Stromal cell of bone marrow (primary cell): Measurements from ENCODE around the gene MT4.
A peak's percentile ranks its signal among the peaks of the same experiment; 100 is the strongest.

Source experiments
- DNase-seq: peaks from one replicate; pipeline ENCODE4 v3.0.0-alpha.2; 2012; ENCODE audit warnings: low read depth

The MT4 gene

DNA sequence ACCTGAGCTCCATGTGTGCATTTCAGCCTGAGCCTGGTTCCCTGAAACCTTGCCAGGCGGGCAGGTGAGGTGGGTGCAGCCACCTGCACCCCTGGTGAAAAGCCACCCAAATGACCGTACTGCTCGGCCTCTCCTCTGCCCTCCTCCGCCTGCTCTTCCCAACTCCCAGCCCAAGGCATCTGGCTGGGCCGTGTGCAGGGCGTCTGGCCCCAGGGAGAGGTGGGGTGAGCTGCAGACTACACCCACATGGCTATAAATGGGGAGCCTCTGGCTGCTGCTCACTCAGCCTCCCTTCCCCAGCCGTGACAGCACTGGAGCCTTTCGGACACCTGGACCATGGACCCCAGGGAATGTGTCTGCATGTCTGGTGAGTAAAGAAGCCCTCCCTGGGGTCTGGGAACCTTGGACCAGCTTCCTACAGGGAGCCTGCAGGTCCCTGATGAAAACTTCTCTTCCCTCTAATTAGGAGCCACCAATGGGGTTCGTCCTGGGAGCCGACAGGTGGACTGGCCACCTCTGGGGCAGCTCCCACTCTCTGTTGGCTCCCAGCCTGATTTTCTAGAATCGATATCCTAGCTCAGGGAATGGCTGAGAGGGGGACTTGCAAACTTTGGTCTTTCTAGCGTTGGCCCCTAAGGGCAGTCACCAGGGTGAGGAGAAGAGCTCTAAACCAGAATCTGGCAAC is at the start of gene MT4:
Gene MT4 (plus strand): TSS at position 281 of the 685 bp plus-strand sequence. CDS start 56 bp downstream, at position 337.
- no peak for DNase-seq

GRCh38 chr16:56515665-56516064 is 49.2 kb upstream of the MT4 start:
- no peak for DNase-seq

DNA sequence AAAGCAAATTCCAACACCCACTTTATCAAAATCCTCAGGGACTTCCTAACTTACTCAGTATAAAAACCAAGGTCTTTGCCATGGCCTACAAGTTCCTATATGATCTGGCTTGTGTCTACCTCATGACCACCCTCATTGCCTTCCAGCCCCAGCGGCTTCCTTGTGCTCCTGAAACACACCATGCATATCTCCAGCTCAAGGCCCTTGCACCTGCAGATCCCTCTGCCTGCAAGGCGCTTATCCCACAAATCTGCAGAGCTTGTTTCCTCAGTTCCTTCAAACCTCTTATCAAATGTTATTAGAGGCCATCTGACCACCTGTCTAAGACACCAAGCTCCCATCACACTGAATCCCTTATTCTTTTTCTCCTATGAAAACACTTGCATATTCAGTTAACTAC is 47.7 kb upstream of the MT4 start:
- DNase-seq = no peak

DNA sequence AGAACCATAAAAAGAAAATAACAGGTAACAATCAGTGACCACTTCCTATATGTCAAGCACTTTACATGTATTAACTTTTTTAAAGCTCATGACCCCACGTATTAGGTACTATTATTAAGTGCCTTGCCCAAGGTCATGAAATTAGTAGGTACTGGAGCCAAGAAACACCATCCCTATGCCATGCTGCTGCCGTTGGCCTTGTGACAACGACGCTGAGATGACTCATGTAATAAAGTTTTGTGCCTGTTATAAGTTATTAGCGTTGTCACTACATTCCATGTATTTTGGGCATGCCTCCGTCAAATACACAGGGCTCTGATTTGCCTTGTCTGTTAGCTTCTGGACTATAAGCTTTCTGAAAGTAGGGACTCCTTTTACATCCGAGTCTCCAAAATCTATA is 46.4 kb upstream of the MT4 start:
- no peak for DNase-seq

DNA sequence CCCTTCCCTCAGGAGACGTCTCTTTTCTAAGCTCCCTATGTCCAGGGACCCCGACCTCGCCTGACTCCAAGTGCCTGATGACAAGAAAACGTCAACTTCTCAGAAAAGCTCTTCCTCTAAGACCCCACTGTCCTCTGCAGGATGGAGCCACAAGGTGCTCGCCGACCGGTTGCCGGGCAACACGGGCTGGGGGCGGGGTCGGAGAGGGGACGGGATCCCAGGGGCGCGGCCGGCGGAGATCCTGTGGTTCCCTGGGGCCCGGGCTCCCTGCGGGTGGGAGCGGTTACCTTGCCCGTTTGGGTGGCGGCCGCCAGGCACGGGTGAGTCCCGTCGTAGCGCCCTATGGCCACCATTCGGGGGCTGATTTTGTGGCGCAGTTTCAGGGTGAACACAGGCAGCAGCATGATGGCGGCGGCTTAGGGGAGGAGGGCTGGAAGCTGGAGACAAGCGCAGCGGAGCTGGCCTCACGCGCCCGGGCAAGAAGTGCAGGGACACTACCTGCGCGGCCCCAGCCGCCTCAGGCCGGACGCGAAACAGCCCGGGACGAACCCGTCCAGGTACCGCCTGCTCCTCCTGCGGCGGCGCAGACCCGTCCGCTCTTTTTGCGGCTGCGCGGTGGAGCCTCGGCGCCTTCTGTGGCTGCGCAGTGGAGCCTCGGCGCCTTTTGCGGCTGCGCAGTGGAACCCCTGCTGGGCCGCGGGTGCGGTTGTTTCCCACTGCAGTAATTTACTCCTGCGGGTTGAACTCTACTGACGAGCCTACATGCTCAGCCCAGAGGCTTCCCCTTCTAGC is 45.2 kb upstream of the MT4 start, which contains the start of gene BBS2:
Gene BBS2 (minus strand): TSS at position 566 of the 792 bp plus-strand sequence. CDS start 162 bp downstream, at position 404.
- peak; percentile 73 for DNase-seq

GRCh38 chr16:56520251-56520577 is 44.7 kb upstream of the MT4 start:
- DNase-seq = no peak

DNA sequence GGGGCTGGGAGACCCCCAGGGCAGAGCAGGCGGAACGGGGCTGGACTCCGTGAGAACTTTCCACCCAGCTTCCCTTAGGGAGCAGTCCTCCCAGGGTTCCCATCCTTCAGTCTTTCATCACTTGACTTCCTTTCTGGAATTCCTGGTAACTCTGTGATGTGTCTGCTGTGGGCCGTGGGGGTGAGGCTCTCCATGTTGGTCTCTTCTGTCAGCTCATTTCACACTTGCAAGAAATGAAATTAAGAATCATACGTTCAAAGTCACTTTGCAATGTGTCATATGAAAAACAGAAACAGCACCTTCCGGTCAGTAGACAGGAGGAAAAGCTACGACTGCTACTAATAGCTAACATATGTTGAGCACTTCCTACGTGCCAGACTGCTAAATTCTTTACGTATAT is 39.6 kb upstream of the MT4 start:
- DNase-seq = no peak

GRCh38 chr16:56530872-56531271 is 34.0 kb upstream of the MT4 start:
- DNase-seq = no peak

- no peak for DNase-seq
Measured at GRCh38 chr16:56532714-56533113, 32.2 kb upstream of the MT4 start.

DNA sequence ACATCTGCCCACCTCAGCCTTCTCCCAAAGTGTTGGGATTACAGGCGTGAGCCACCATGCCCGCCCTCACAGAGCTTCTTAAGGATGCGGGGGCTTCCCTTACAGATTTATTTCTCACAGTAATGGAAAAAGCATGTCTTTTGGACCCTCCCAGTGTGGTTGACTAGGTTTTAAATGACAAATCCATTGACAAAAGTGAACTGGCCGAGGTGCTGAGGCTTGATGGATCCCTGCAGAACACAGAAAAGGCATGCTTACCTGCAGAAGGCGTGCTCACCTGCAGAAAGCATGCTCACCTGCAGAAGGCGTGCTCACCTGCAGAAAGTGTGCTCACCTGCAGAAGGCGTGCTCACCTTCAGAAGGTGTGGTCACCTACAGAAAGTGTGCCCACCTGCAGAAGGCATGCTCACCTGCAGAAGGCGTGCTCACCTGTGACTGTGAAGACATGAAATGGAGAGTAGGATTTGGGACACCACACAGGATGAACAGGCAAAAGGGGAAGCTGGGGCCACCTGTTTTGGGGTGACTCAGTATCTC is 30.0 kb upstream of the MT4 start:
- DNase-seq = no peak

DNA sequence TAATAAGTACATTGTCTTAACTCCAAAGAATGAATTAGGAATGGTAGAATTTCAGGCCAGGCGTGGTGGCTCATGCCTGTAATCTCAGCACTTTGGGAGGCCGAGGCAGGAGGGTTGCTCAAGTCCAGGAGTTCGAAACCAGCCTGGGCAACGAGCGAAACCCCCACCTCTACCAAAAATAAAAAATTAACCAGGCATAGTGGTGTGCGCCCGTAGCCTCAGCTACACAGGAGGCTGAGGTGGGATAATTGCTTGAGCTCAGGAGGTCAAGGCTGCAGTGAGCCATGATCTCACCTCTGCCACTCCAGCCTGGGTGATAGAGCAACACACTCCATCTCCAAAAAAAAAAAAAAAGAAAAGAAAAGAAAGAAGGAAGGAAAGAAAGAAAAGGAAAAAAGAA is 26.5 kb upstream of the MT4 start:
- no peak for DNase-seq

DNA sequence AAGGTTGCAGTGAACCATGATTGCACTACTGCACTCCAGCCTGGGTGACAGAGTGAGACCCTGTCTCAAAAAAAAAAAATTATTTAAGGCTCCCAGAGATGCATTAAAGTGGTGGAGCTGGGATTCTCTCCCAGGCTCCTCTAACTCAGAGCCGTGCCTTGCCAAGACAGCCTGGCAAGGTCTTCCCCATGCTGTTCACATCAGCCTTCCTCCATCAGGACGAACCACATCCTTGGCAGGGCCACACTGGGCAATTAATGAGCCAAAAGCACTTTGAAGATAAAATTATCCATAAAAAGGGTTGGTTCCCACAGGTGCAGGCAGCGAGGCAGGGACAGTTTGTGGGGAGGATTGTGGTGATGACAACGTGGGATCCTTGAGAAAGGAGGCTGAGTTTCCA is 25.2 kb upstream of the MT4 start:
- DNase-seq = no peak

DNA sequence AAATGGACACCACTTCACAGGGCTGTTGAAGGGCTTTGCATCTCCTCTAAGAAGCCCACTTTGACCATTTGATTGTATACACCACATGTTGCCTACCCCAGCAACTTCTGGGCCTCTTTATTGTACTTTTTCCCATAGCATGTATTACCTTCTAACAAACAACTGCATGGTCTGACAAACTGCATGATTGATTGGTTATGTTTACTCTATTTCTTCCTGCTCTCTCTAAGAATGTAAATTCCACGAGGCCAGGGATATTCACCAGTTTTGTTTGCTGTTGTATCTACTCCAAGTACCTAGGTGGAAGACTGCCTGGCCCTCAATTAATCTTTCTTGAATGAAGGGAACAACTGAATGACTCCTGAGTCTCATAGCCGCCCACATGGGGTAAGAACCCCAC is 22.8 kb upstream of the MT4 start:
- no peak for DNase-seq

- no peak for DNase-seq
Measured at GRCh38 chr16:56547120-56547948, 17.5 kb upstream of the MT4 start.

DNA sequence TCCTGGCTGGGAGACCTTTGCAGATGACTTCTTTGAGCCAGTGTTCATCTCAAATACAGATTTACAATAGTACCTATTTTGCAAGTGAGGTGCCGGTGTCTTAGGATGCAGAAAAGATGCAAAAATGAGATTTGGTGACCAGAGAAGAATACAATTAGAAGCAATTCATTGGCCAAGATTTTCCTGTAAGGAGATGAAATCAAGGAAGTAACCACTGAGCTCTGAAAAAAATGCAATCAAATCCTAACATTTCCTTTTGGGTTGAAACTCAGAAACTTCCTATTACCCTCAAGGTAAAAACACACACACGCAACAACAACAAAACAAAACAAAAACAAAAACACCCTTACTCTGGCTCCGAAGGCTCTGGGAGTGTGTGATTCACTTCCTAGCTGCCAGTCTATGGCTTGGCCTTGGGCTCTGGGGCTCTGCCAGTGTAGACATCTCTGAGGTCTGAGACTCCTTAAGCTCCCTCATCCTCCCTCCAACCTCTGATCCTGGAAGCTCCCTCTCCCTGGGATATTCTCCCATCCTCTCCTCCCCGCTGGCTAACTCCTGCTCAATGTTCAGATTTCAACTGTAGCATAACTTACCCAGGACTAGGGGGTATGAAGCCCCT is 16.8 kb upstream of the MT4 start:
- DNase-seq = no peak

- no peak for DNase-seq
Measured at GRCh38 chr16:56549161-56549560, 15.7 kb upstream of the MT4 start.

DNA sequence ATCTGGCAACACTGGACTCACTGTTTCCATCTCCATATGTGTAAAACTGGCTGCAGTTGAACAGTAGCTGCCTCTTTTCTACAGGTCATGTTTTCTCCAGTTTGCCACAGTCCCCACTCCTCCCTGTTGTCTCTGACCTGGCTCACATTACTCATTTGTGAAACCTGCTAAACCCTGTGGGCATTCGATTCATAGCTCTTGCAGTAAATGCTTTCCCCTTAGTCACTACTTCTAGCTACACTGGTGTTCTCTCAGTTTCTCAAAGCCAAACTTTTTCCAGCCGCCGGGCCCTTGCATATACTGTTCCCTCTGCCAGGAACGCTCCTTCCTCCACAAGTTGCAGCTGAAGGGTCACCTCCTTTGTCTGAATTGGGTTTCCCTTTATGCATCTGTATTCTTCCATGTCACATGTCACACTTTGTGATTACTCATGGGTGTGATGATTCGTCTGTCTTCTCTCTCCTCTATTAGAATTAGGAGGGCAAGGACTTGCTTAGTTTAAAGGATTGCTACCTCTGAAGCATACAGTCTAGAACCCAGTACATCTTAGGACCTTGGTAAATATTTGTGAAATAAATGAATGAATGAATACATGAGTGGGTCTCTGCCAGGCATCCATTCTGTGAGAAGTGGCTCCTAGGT is 15.0 kb upstream of the MT4 start:
- no peak for DNase-seq

DNA sequence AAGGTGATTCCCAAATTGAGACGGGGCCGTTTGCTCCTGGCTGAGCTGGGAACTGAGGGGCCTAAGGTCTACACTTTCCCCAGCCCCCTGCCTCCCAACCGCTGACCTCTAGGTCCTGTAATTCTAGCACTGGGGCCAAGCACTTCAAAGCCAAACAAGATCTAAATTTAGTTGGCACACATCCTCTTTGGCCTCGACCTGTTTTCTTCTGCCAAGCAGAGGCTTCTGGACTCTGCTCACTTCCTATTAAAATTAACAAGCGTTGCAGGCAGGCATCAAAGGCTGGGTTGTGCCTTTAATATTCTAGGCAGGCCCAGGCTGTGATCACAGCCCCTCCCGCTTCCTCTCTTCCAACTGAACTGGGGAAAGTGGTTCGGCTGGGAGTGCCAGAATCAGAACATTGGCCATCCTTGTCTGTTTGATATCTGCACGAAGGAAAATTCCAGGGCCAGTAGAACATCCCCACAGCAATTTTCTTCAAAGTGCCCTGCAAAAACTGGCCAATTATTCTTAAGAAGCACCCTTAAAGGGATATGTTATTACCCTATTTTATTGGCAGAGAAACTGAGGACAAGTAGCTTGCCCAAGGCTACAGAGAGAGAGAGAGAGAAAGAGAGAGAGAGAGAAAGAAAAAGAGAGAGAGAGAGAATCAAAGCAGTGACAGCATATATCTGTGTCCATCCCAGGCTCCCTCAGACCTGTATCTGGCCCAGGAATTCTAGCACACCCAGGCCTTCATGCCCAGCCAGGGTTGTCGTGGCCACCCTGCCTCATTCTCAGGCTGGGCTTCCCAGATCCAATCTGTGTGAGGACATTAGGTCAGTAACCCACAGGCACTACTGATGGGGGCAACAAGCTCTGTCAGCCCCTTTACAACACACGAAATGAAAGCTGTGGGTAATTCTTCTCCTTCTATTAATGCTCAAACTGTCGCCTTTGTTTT is 12.8 kb upstream of the MT4 start:
- no peak for DNase-seq

DNA sequence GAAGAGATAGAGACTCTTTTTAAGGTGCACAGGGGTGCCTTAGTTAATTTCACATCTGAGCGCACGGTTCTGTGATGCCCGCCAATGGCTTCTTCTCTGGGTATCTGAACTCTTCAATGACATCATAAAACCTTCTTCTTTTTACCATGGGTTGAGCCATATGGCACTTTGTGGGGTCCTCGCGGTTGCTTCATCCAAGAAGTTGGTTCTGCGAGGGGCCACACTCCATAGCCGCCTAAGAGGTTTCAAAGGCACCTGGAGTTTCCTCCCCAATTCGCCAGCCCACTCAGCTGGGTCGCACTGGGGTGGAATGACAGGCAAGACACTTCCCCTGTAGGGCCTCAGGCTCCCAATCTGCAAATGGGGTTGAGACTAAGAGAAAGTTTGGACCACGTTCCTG is 10.4 kb upstream of the MT4 start:
- DNase-seq = no peak

DNA sequence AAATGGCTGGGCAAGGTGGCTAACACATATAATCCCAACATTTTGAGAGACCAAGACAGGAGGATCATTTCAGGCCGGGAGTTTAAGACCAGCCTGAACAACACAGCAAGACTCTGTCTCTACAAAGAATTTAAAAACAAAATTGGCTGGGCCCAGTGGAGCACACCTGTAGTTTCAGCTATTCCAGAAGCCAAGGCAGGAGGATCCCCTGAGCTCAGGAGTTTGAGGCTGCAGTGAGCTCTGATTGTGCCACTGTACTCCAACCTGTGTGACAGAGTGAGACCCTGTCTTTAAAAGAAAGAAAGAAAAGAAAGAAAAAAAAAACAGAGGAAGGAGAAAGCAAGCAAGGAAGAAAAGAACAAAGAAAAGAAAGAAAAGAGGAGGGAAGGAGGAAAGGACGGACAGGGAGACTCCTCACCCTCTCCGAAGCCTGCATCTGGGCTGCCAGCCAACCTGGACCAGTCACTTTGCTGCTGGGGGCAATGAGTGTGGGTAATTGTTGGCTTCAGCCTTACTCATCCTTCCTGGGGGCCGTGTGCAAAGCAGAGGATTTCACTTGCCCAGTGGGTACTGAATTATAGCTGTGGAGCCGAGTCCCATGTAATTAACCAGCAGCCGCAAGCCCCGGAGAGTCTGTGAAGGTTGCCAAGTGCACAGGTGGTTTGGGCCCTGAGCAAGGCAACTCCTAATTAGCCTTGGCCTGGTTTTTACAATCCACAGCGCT is 6.7 kb upstream of the MT4 start:
- peak; percentile 77 for DNase-seq
